Neural progenitor cell (in vitro differentiated cells): ENCODE data around the gene R3HDM4. TPM values are rescaled to one million over a fixed set of nuclear protein-coding genes. Genes with fewer than 3 reads are reported as not detected.

Experiments used
- DNase-seq: peaks from one replicate; pipeline ENCODE4 v3.0.0-alpha.2; 2016; ENCODE audit warnings: low spot score
- H2AFZ ChIP-seq: fragments of 200-600 bp; sonication (generic); replicated peaks from 2 replicates; pipeline ENCODE4 v1.6.1; 2016; ENCODE audit warnings: antibody characterized with exemption
- H3F3A ChIP-seq: fragments of 200-600 bp; sonication (generic); 2 replicates; pipeline ENCODE4 v1.6.1; 2016; ENCODE audit warnings: antibody characterized with exemption, low read depth
- H3K27ac ChIP-seq: fragments of 200-600 bp; sonication (generic); 2 replicates; pipeline ENCODE4 v1.5.1; 2016; ENCODE audit warnings: mild to moderate bottlenecking
- H3K27me3 ChIP-seq: fragments of 200-600 bp; sonication (generic); 2 replicates; pipeline ENCODE4 v1.6.1; 2016; ENCODE audit warnings: mild to moderate bottlenecking, moderate library complexity
- H3K36me3 ChIP-seq: fragments of 200-600 bp; sonication (generic); 2 replicates; pipeline ENCODE4 v1.5.1; 2016
- H3K4me1 ChIP-seq: fragments of 200-600 bp; sonication (generic); 2 replicates; pipeline ENCODE4 v1.6.1; 2016; ENCODE audit warnings: mixed run types
- H3K4me2 ChIP-seq: fragments of 200-600 bp; sonication (generic); 2 replicates; pipeline ENCODE4 v1.6.1; 2016
- H3K4me3 ChIP-seq: fragments of 200-600 bp; sonication (generic); 2 replicates; pipeline ENCODE4 v1.5.1; 2016
- H3K79me2 ChIP-seq: fragments of 200-600 bp; sonication (generic); 2 replicates; pipeline ENCODE4 v1.6.1; 2016; ENCODE audit warnings: low read depth
- H3K9ac ChIP-seq: fragments of 200-600 bp; sonication (generic); 2 replicates; pipeline ENCODE4 v1.6.1; 2016
- H3K9me3 ChIP-seq: fragments of 200-600 bp; sonication (generic); 2 replicates; pipeline ENCODE4 v1.5.1; 2016; ENCODE audit warnings: low read depth
- H4K20me1 ChIP-seq: fragments of 200-600 bp; sonication (generic); 2 replicates; pipeline ENCODE4 v1.6.1; 2016; ENCODE audit warnings: low read depth
- H3K27ac Mint-ChIP-seq: 3 replicates; pipeline ENCODE4 v1.8.0; 2021; ENCODE audit warnings: mixed read lengths
- H3K27me3 Mint-ChIP-seq: 2 replicates; pipeline ENCODE4 v1.8.0; 2022; ENCODE audit warnings: low read depth, mild to moderate bottlenecking, inconsistent platforms, moderate library complexity, mixed read lengths; ENCODE audit not compliant: insufficient read depth
- H3K36me3 Mint-ChIP-seq: 3 replicates; pipeline ENCODE4 v1.8.0; 2021; ENCODE audit warnings: mixed read lengths
- H3K4me1 Mint-ChIP-seq: 3 replicates; pipeline ENCODE4 v1.8.0; 2021; ENCODE audit warnings: mixed read lengths
- H3K4me3 Mint-ChIP-seq: 3 replicates; pipeline ENCODE4 v1.8.0; 2021; ENCODE audit warnings: mild to moderate bottlenecking, moderate library complexity, mixed read lengths
- H3K9me3 Mint-ChIP-seq: 3 replicates; pipeline ENCODE4 v1.8.0; 2020; ENCODE audit warnings: mixed read lengths
- EZH2 ChIP-seq: fragments of 200-600 bp; sonication (generic); IDR thresholded peaks from 2 replicates; pipeline ENCODE4 v1.6.1; 2017; ENCODE audit warnings: antibody characterized with exemption, mild to moderate bottlenecking, moderate library complexity
- EZH2phosphoT487 ChIP-seq: fragments of 200-600 bp; sonication (generic); IDR thresholded peaks from 2 replicates; pipeline ENCODE4 v1.6.1; 2017; ENCODE audit warnings: antibody characterized with exemption
- total RNA-seq: library from RNA; depleted of rRNA; stranded (reverse); fragments of >200 nt; gene quantifications from 2 replicates; pipeline ENCODE4 v1.2.3, GENCODE V29; 2015; ENCODE audit warnings: low replicate concordance
- TF ChIP-seq, protein P1 (sequence below): fragments of 200-600 bp; sonication (generic); IDR thresholded peaks from 2 replicates; pipeline ENCODE4 v1.5.1; 2017; ENCODE audit warnings: antibody characterized with exemption, mild to moderate bottlenecking

R3HDM4 gene
- total RNA-seq, 1 donor from 2014 or later = 22.7 TPM

GRCh38 chr19:907183-907853 lies 5.7 kb downstream of the R3HDM4 start:
- H3K27ac Mint-ChIP-seq = no peak overlapping the region
- Histone ChIP-seq H3K4me1 (peaks cover 10% of the 10 kb centered on the region), H3K27me3 (no peaks in the 10 kb centered on the region), H2AFZ (no peak overlapping the region), H3K27ac (no peak overlapping the region), H3F3A (peaks cover 36% of the 10 kb centered on the region), H4K20me1 (peaks cover 85% of the 10 kb centered on the region), H3K36me3 (no peaks in the 10 kb centered on the region), H3K79me2 (peaks cover 75% of the 10 kb centered on the region), H3K4me2 (no peak overlapping the region), H3K4me3 (no peak overlapping the region), H3K9me3 (no peaks in the 10 kb centered on the region), H3K9ac (no peak overlapping the region)
- H3K27me3 Mint-ChIP-seq = peaks cover 7% of the 10 kb centered on the region
- peak overlapping the region; percentile 41 for H3K4me3 Mint-ChIP-seq
- no peaks in the 10 kb centered on the region for H3K9me3 Mint-ChIP-seq
- no peaks in the 10 kb centered on the region for H3K36me3 Mint-ChIP-seq
- no peak for DNase-seq
- H3K4me1 Mint-ChIP-seq = peaks cover 12% of the 10 kb centered on the region
- TF ChIP-seq, protein P1, sequence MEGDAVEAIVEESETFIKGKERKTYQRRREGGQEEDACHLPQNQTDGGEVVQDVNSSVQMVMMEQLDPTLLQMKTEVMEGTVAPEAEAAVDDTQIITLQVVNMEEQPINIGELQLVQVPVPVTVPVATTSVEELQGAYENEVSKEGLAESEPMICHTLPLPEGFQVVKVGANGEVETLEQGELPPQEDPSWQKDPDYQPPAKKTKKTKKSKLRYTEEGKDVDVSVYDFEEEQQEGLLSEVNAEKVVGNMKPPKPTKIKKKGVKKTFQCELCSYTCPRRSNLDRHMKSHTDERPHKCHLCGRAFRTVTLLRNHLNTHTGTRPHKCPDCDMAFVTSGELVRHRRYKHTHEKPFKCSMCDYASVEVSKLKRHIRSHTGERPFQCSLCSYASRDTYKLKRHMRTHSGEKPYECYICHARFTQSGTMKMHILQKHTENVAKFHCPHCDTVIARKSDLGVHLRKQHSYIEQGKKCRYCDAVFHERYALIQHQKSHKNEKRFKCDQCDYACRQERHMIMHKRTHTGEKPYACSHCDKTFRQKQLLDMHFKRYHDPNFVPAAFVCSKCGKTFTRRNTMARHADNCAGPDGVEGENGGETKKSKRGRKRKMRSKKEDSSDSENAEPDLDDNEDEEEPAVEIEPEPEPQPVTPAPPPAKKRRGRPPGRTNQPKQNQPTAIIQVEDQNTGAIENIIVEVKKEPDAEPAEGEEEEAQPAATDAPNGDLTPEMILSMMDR = no peak
- TF ChIP-seq EZH2phosphoT487 (no peak), EZH2 (no peak)

GRCh38 chr19:906480-906879 lies 6.5 kb downstream of the R3HDM4 start:
- no peak overlapping the region for H3K4me2 ChIP-seq
- peaks cover 76% of the 10 kb centered on the region for H3K79me2 ChIP-seq
- no peak for TF ChIP-seq EZH2phosphoT487
- TF ChIP-seq, protein P1 = no peak
- no peak for TF ChIP-seq EZH2

GRCh38 chr19:904545-904944 lies 8.5 kb downstream of the R3HDM4 start:
- no peak for DNase-seq
- H3K4me3 Mint-ChIP-seq = no peak overlapping the region

More at GRCh38 chr19:906480-906879, 6.5 kb downstream of the R3HDM4 start:
- Histone ChIP-seq H3K9ac (no peak overlapping the region), H3K27ac (no peak overlapping the region), H3K9me3 (no peaks in the 10 kb centered on the region), H2AFZ (no peak overlapping the region), H3K4me3 (no peak overlapping the region), H3K4me1 (peaks cover 10% of the 10 kb centered on the region), H4K20me1 (peaks cover 90% of the 10 kb centered on the region), H3F3A (peaks cover 33% of the 10 kb centered on the region), H3K27me3 (no peaks in the 10 kb centered on the region), H3K36me3 (no peaks in the 10 kb centered on the region)
- Mint-ChIP-seq H3K27me3 (peaks cover 7% of the 10 kb centered on the region), H3K36me3 (no peaks in the 10 kb centered on the region), H3K27ac (no peak overlapping the region), H3K4me3 (no peak overlapping the region), H3K4me1 (peaks cover 12% of the 10 kb centered on the region), H3K9me3 (no peaks in the 10 kb centered on the region)
- DNase-seq = no peak

More at GRCh38 chr19:904545-904944, 8.5 kb downstream of the R3HDM4 start:
- Histone ChIP-seq H3K9ac (no peak overlapping the region), H3K79me2 (peaks cover 58% of the 10 kb centered on the region), H3K27me3 (no peaks in the 10 kb centered on the region), H3K4me1 (peaks cover 10% of the 10 kb centered on the region), H3K27ac (no peak overlapping the region), H3K4me3 (no peak overlapping the region), H3K36me3 (no peaks in the 10 kb centered on the region), H3K4me2 (no peak overlapping the region), H3K9me3 (no peaks in the 10 kb centered on the region), H2AFZ (no peak overlapping the region), H3F3A (peaks cover 24% of the 10 kb centered on the region), H4K20me1 (peaks cover 86% of the 10 kb centered on the region)
- no peaks in the 10 kb centered on the region for H3K9me3 Mint-ChIP-seq
- no peaks in the 10 kb centered on the region for H3K36me3 Mint-ChIP-seq
- peaks cover 12% of the 10 kb centered on the region for H3K4me1 Mint-ChIP-seq
- peaks cover 2% of the 10 kb centered on the region for H3K27me3 Mint-ChIP-seq
- TF ChIP-seq EZH2phosphoT487 (no peak), EZH2 (no peak)
- TF ChIP-seq, protein P1 = no peak
- H3K27ac Mint-ChIP-seq = no peak overlapping the region
